COLO668 (cell line): ENCODE results near the gene CASP8.

ENCODE experiments used
- DNase-seq: peaks from one replicate; lab custom pipeline; 2025; ENCODE audit not compliant: unreplicated experiment; lab: John Stamatoyannopoulos, UW

Gene CASP8

DNA sequence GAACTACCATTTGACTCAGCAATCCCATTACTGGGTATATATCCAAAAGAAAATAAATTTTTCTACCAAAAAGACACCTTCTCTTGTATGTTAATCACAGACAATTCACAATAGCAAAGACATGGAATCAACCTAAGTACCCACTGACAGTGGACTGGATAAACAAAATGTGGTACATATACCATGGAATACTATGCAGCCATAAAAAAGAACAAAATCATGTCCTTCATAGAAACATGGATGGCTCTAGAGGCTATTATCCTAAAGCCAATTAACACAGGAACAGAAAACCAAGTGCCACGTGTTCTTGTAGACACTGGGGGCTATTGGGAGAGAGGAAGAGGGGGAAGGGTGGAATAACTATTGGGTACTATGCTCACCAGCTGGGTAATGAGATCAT, 69.1 kb downstream of the CASP8 start:
- DNase-seq = no peak
